ENCODE data around the gene FCRL6.

Gene FCRL6

GRCh38 chr1:159838715-159839114 lies 36.6 kb downstream of the FCRL6 start:
- DNase-seq = peak; percentile 69

GRCh38 chr1:159839116-159839849 lies 37.1 kb downstream of the FCRL6 start:
- no peak for DNase-seq

GRCh38 chr1:159841749-159842148 lies 39.6 kb downstream of the FCRL6 start:
- no peak for DNase-seq

- DNase-seq = no peak
Observed at GRCh38 chr1:159843459-159843858, 41.3 kb downstream of the FCRL6 start.

- DNase-seq = no peak
Observed at GRCh38 chr1:159845751-159846629, 43.8 kb downstream of the FCRL6 start.

GRCh38 chr1:159847231-159847630 lies 45.1 kb downstream of the FCRL6 start:
- no peak for DNase-seq

GRCh38 chr1:159848326-159848725 lies 46.2 kb downstream of the FCRL6 start:
- no peak for DNase-seq

GRCh38 chr1:159849626-159850366 lies 47.6 kb downstream of the FCRL6 start:
- DNase-seq = no peak

GRCh38 chr1:159851407-159851806 lies 49.2 kb downstream of the FCRL6 start:
- DNase-seq = peak; percentile 30

- no peak for DNase-seq
Observed at GRCh38 chr1:159853417-159854115, 51.4 kb downstream of the FCRL6 start.

GRCh38 chr1:159854116-159854692 lies 52.0 kb downstream of the FCRL6 start:
- DNase-seq = no peak

GRCh38 chr1:159854693-159855192 lies 52.6 kb downstream of the FCRL6 start:
- peak; percentile 50 for DNase-seq

GRCh38 chr1:159855709-159856108 lies 53.5 kb downstream of the FCRL6 start:
- no peak for DNase-seq

- DNase-seq = no peak
Observed at GRCh38 chr1:159856576-159856975, 54.4 kb downstream of the FCRL6 start.

- DNase-seq = no peak
Observed at GRCh38 chr1:159857889-159858288, 55.7 kb downstream of the FCRL6 start.

GRCh38 chr1:159859767-159860322 lies 57.7 kb downstream of the FCRL6 start:
- DNase-seq = no peak

GRCh38 chr1:159860456-159860855 lies 58.3 kb downstream of the FCRL6 start:
- no peak for DNase-seq

GRCh38 chr1:159861218-159861617 lies 59.1 kb downstream of the FCRL6 start:
- DNase-seq = no peak

GRCh38 chr1:159862031-159862430 lies 59.9 kb downstream of the FCRL6 start:
- no peak for DNase-seq

- no peak for DNase-seq
Observed at GRCh38 chr1:159862557-159862956, 60.4 kb downstream of the FCRL6 start, which contains the start of gene VSIG8. TSS of gene VSIG8 (minus strand) at chr1:159862657. CDS start at chr1:159862521, 136 bp downstream.

- peak; percentile 34 for DNase-seq
Observed at GRCh38 chr1:159864262-159864661, 62.1 kb downstream of the FCRL6 start.

Data from OCI-M1 (cell line).